Skin epidermis (tissue), 12 donors: Measurements from ENCODE around the gene SCUBE2.

Source experiments
- H3K27ac ChIP-seq, 21 experiments: fragments of 200-600 bp; sonication (generic) in 11 of 21; one replicate each; pipeline ENCODE4 v1.5.0; 2020; ENCODE audit warnings: mild to moderate bottlenecking in 3 of 21, inconsistent platforms in 2 of 21, moderate library complexity in 2 of 21
- H3K4me3 ChIP-seq, 7 experiments: fragments of 200-600 bp; sonication (generic) in 2 of 7; one replicate each; pipeline ENCODE4 v1.5.0; 2020; ENCODE audit warnings: inconsistent platforms in 2 of 7, mild to moderate bottlenecking in 2 of 7, moderate library complexity in 1 of 7

The SCUBE2 gene

DNA sequence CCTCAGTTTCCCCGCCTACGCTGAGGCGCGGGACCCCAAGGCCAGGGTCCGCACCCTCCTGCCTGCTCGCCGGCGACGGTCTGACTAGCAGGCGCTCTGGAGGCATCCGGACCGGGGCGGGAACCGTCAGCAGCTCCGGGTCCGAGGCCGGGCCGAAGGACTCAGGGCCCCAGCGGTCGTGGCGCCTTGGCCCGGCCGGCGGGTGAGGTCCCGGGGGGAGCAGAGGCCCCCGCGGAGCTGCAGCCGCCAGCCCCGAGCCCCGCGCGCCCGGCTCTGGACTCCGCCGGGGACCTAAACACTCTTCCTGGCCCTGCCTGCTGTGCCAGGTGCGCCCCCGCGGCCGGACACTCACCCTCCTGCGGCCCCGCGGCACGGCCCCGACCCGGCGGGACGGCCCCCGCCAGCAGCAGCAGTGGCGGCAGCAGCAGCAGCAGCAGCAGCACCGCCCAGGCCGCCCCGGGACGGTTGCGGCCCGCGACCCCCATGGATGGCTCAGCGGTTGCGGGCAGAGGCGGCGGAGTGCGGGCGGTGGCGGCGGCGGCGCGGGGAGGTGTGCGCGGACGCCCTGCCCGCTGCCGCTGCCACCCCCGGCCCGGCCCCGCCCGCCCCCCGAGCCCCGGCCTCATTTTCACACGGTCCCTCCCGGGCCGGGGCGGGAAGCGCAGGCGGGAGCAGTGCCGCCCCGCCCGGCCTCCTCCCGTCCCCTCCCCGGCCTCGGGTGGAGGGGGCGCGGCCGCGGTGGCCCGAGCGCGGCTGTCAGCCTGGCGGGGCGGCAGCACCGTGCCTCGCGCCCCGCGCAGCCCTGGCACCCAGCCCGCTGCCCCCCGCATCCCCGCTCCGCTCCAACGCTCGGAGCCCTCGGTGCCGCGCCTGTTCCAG lies at the start of gene SCUBE2:
Gene SCUBE2 (minus strand): TSS at position 556 of the 879 bp plus-strand sequence. CDS start 71 bp downstream, at position 485.
- peak within 1 kb of the TSS; percentile 34 to 55 (median 36) for H3K4me3 ChIP-seq

DNA sequence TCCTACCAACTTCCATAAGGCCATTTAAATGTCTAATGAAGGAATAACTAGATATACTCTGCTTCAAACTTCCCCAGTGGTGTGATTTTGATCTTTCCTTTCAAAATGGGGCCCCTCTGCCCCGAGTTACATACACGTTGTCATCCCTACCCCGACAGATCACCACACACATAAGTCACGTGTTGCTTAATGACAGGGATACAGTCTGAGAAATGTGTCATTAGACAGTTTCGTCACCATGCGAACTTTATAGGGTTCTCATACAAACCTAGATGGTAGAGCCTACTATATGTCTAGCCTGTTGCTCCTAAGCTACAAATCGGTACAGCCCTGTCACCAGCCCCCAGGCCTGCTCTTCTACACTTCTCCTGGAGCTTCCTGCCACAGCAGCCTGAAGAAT lies 49.8 kb upstream of the SCUBE2 start:
- H3K4me3 ChIP-seq: no peak overlapping the region
- peak overlapping the region in 1 of 21 experiments; percentile 74 for H3K27ac ChIP-seq

More for the DNA sequence above, at the start of gene SCUBE2:
- H3K27ac ChIP-seq: peak within 1 kb of the TSS in 7 of 21 experiments; percentile 4 to 65 (median 54)

GRCh38 chr11:9139628-9140357 lies 48.4 kb upstream of the SCUBE2 start:
- H3K27ac ChIP-seq: peak overlapping the region in 14 of 21 experiments; percentile 3 to 76 (median 42)
- H3K4me3 ChIP-seq: no peak overlapping the region

GRCh38 chr11:9138612-9139579 lies 47.5 kb upstream of the SCUBE2 start:
- Histone ChIP-seq H3K27ac (peak overlapping the region in 16 of 21 experiments; percentile 14 to 80 (median 52)), H3K4me3 (no peak overlapping the region)

GRCh38 chr11:9138133-9138453 lies 46.7 kb upstream of the SCUBE2 start:
- H3K4me3 ChIP-seq: no peak overlapping the region
- H3K27ac ChIP-seq: peak overlapping the region in 10 of 21 experiments; percentile 9 to 80 (median 45)

GRCh38 chr11:9137293-9138132 lies 46.1 kb upstream of the SCUBE2 start:
- H3K27ac ChIP-seq: peak overlapping the region in 3 of 21 experiments; percentile 9 to 51 (median 42)
- no peak overlapping the region for H3K4me3 ChIP-seq

DNA sequence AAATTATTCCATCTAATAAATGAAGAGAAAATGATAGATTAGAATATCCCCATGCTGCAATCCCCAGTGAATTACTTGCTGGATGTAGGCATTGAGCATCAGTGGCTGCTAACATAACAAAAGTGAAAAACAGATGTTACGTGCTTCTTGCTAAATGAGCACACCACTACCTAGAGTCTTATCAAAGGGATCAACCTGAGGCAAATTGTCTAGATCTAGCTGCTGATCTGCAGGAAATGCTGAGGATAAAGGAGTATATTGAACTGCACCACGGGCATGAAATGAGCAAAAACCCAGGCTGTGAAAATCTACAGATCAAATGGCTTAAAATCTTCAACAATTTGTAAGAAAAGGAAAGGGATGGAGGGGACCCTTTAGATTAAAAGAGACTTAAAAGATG lies 45.3 kb upstream of the SCUBE2 start:
- Histone ChIP-seq H3K4me3 (no peak overlapping the region), H3K27ac (no peak overlapping the region)

DNA sequence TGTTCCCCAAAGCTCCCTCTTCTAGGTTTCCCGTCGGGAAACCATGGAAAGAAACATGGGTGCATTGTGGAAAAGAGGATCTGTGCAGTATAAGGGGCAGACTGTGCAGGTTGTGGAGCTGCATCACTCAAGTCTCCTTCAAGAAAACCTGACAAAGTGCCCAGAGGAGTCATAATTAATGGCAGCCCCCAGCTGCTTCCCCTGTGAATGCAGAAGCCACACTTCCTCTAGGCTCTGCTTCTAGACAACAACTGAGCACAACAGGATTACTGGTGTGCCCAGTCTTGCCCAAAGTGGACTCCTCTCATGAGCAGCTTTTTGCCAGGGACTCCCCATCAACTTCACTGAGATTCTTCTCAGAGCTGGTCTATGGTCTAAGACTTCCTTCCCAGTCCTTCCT lies 42.6 kb upstream of the SCUBE2 start:
- no peak overlapping the region for H3K4me3 ChIP-seq
- no peak overlapping the region for H3K27ac ChIP-seq

GRCh38 chr11:9132203-9132878 lies 40.9 kb upstream of the SCUBE2 start:
- H3K4me3 ChIP-seq: no peak overlapping the region

DNA sequence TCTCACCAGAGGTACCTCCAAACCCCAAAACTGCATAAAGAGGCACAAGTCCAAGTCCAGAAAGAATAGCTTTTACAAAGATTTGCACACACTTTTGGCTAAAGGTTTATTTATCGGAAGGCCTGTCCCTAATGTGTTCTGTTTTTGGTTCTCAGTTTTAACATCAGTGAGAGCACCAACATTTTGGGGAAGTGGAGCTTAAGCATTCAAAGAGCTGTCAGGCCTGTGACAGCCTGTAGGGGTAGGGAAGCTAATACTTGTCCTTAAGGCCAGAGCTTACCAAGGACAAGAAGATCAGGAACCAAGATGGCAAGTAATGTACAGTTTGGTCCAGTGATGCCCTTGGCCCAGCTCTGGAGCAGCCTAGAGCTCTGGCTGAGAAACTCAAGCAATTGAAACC lies 38.9 kb upstream of the SCUBE2 start:
- Histone ChIP-seq H3K27ac (peak overlapping the region in 1 of 21 experiments; percentile 17), H3K4me3 (no peak overlapping the region)

More at GRCh38 chr11:9132203-9132878, 40.9 kb upstream of the SCUBE2 start:
- no peak overlapping the region for H3K27ac ChIP-seq

- Histone ChIP-seq H3K27ac (no peak overlapping the region), H3K4me3 (no peak overlapping the region)
These were observed 35.2 kb upstream of the SCUBE2 start for GRCh38 chr11:9126636-9127035.

- Histone ChIP-seq H3K4me3 (no peak overlapping the region), H3K27ac (no peak overlapping the region)
These were observed 33.9 kb upstream of the SCUBE2 start for GRCh38 chr11:9125185-9125886.

GRCh38 chr11:9123595-9124304 lies 32.4 kb upstream of the SCUBE2 start:
- Histone ChIP-seq H3K27ac (no peak overlapping the region), H3K4me3 (no peak overlapping the region)

GRCh38 chr11:9121469-9121796 lies 30.0 kb upstream of the SCUBE2 start:
- no peak overlapping the region for H3K27ac ChIP-seq
- H3K4me3 ChIP-seq: no peak overlapping the region

DNA sequence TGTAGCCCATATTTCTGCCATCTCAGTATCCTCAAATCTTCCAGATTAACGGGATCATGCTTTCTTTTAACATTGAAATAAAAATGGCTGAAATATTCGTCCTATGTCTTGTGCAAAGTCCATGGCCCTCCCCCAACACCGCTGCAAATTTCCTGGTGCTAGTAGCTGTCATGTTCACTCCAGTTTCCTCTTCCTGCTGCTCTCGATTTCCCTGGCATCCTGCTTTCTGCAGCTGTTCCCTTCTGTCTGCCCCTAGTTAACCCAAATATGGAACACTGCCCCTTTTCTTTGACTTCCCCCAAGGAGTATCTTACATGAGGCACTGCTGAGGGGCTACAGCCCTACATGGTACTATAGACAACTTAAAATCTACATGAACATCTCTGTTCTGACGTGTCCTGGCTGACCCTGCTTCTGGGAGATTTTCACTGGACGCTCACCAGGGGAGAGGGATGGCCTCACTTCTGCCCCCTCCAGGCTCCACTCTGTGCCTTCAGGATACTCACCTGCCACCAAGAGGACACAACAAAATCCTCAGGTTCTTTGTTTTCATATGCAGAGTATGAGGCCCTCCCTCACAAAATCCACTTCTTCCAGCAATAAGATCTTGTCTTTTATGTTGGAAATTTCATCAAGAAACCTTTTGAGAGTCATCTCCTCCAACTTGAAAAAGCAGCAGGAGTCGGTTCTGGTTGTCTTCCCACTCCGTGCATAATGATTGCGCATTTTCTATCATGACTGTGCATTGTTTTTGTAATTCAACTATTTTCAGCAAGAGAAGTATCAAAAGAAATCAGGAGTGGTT lies 29.5 kb upstream of the SCUBE2 start:
- no peak overlapping the region for H3K4me3 ChIP-seq

GRCh38 chr11:9118277-9118676 lies 26.9 kb upstream of the SCUBE2 start:
- no peak overlapping the region for H3K27ac ChIP-seq
- no peak overlapping the region for H3K4me3 ChIP-seq

More for the DNA sequence above, 29.5 kb upstream of the SCUBE2 start:
- H3K27ac ChIP-seq: no peak overlapping the region
